GM19328 (cell line): ENCODE results near the gene PLB1.
A peak's percentile ranks its signal among the peaks of the same experiment; 100 is the strongest.
"Not testable (repeated sequence)": the region's sequence is repeated elsewhere in the genome, so short reads cannot be mapped to it uniquely, and the experiment has no call there.

Experiments used
- ATAC-seq: cut with Tn5 transposase; IDR thresholded peaks from one replicate; pipeline ENCODE4 v1.9.1; 2021; ENCODE audit warnings: mild to moderate bottlenecking, moderate library complexity; ENCODE audit not compliant: unreplicated experiment

The PLB1 gene

GRCh38 chr2:28662044-28662443 lies 166.2 kb downstream of the PLB1 start:
- ATAC-seq = no peak

- no peak for ATAC-seq
These were observed 166.8 kb downstream of the PLB1 start for GRCh38 chr2:28662468-28663181.

GRCh38 chr2:28663359-28663758 lies 167.5 kb downstream of the PLB1 start:
- ATAC-seq = no peak

GRCh38 chr2:28664120-28664842 lies 168.4 kb downstream of the PLB1 start:
- no peak for ATAC-seq

GRCh38 chr2:28665041-28665704 lies 169.3 kb downstream of the PLB1 start:
- no peak for ATAC-seq

GRCh38 chr2:28665811-28666377 lies 170.0 kb downstream of the PLB1 start:
- not testable (repeated sequence) for ATAC-seq

GRCh38 chr2:28666496-28667184 lies 170.8 kb downstream of the PLB1 start:
- no peak for ATAC-seq

GRCh38 chr2:28667261-28667660 lies 171.4 kb downstream of the PLB1 start:
- ATAC-seq = no peak

- ATAC-seq = no peak
These were observed 172.4 kb downstream of the PLB1 start for GRCh38 chr2:28668106-28668814.

GRCh38 chr2:28668880-28669279 lies 173.0 kb downstream of the PLB1 start:
- no peak for ATAC-seq

- no peak for ATAC-seq
These were observed 175.0 kb downstream of the PLB1 start for GRCh38 chr2:28670856-28671255.

- ATAC-seq = no peak
These were observed 177.5 kb downstream of the PLB1 start for GRCh38 chr2:28673338-28673737.

- ATAC-seq = no peak
These were observed 178.3 kb downstream of the PLB1 start for GRCh38 chr2:28674062-28674712.

GRCh38 chr2:28674713-28675068 lies 178.8 kb downstream of the PLB1 start:
- ATAC-seq = no peak

GRCh38 chr2:28676152-28676835 lies 180.4 kb downstream of the PLB1 start:
- ATAC-seq = no peak

- ATAC-seq = no peak
These were observed 182.5 kb downstream of the PLB1 start for GRCh38 chr2:28678175-28678855.

- no peak for ATAC-seq
These were observed 183.1 kb downstream of the PLB1 start for GRCh38 chr2:28678944-28679343.

GRCh38 chr2:28680657-28681056 lies 184.8 kb downstream of the PLB1 start:
- ATAC-seq = no peak

GRCh38 chr2:28681158-28681571 lies 185.3 kb downstream of the PLB1 start:
- ATAC-seq = peak; percentile 81
